ENCODE measurements around the gene CABLES2. TPM values are rescaled to one million over a fixed set of nuclear protein-coding genes. Genes with fewer than 3 reads are reported as not detected.

CABLES2 gene
- total and polyA plus RNA-seq, 9 donors: 2.7 to 7.0 (median 4.7) TPM

GRCh38 chr20:62386383-62387218 is 20.5 kb downstream of the CABLES2 start, which contains the start of gene RPS21:
RPS21 (plus strand) TSS chr20:62387103; CDS start chr20:62387339, 236 bp downstream.
- Histone ChIP-seq H3K27me3 (no peaks in the 10 kb centered on the region), H3K36me3 (no peaks in the 10 kb centered on the region), H3K9me3 (no peaks in the 10 kb centered on the region), H3K4me3 (peak within 1 kb of the TSS; percentile 92), H3K27ac (peak within 1 kb of the TSS; percentile 65 to 75), H3K4me1 (ENCODE audit: insufficient read depth) (peaks cover 12% of the 10 kb centered on the region)
- peak; percentile 91 to 96 (median 92) for DNase-seq
- 0 to 1% (median 1%) methylated on average over 54 to 83 of the region's 83 CpGs for WGBS, 3 donors
- TF ChIP-seq, protein P1, sequence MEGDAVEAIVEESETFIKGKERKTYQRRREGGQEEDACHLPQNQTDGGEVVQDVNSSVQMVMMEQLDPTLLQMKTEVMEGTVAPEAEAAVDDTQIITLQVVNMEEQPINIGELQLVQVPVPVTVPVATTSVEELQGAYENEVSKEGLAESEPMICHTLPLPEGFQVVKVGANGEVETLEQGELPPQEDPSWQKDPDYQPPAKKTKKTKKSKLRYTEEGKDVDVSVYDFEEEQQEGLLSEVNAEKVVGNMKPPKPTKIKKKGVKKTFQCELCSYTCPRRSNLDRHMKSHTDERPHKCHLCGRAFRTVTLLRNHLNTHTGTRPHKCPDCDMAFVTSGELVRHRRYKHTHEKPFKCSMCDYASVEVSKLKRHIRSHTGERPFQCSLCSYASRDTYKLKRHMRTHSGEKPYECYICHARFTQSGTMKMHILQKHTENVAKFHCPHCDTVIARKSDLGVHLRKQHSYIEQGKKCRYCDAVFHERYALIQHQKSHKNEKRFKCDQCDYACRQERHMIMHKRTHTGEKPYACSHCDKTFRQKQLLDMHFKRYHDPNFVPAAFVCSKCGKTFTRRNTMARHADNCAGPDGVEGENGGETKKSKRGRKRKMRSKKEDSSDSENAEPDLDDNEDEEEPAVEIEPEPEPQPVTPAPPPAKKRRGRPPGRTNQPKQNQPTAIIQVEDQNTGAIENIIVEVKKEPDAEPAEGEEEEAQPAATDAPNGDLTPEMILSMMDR (IDR thresholded peaks at IDR 0.05): no peak
- TF ChIP-seq EP300 (IDR thresholded peaks at IDR 0.05): no peak
- peak; percentile 84 for TF ChIP-seq POLR2A (IDR thresholded peaks at IDR 0.05)
- intact Hi-C loops (cut with DNase I): loop anchor here in 3 of 4 donors (5.0 kb wide), 3 partner anchors 149 to 374 kb away; partner anchors contain the start of gene OSBPL2 (in 1 of the 3)

DNA sequence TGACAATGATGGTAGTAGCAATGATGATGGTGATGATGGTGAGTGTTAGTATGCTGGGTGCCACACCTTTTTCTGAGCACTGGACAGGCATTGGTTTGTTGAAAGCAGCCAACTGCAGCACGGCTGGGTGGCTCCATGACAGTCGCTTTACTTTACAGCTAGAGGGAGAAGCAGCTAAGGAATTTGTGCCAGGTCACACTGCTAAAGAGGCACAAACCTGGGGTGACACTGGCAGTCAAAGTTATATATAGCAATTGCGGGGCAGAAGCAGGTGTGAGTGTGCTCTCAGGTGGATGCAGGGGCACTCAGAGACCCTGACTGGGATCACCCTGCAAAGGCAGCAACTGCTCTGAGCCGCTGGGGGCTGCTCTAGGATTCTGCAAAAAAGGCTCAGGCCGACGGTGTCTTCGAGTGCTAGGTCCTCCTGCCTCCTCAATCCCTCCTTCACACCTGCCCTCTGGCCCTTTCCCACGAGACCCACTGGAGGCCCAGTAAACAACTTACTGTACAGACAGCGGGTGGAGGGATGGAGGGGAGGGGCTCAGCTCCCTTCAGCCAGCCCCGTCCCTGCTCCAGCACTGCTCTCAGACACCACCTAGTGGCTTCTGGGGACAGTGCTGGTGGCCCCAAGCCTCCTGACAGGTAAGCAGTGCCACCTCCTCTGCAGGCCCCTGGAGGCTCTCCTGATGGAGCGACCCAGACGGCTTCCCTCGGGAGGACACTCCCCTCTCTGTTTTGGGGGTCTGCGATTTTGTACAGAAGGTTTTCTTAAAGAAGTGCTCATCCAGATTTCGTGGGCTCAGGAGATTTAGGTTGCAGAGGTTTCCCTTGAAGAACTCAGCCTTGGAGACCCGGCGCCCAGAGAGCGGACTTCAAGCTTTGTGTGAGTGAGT is 24.5 kb downstream of the CABLES2 start:
- H3K9me3 ChIP-seq: no peaks in the 10 kb centered on the region
- H3K4me3 ChIP-seq: no peak overlapping the region
- no peaks in the 10 kb centered on the region for H3K27me3 ChIP-seq
- TF ChIP-seq EP300 (IDR thresholded peaks at IDR 0.05): no peak
- TF ChIP-seq, protein P1 (IDR thresholded peaks at IDR 0.05): peak; percentile 74 to 86 (median 81)
- H3K27ac ChIP-seq: no peak overlapping the region
- peak; percentile 58 to 78 (median 76) for DNase-seq
- no peaks in the 10 kb centered on the region for H3K36me3 ChIP-seq
- intact Hi-C loops (cut with DNase I): loop anchor here in 3 of 4 donors (2.0 to 5.0 kb wide), 3 partner anchors 70 to 240 kb away; partner anchors contain the start of genes PSMA7 (in 1 of the 3) and SS18L1 (in 1 of the 3)
- WGBS, 3 donors: 29 to 38% (median 30%) methylated on average over 18 of the region's 18 CpGs
- H3K4me1 ChIP-seq (ENCODE audit: insufficient read depth): peaks cover 7% of the 10 kb centered on the region

DNA sequence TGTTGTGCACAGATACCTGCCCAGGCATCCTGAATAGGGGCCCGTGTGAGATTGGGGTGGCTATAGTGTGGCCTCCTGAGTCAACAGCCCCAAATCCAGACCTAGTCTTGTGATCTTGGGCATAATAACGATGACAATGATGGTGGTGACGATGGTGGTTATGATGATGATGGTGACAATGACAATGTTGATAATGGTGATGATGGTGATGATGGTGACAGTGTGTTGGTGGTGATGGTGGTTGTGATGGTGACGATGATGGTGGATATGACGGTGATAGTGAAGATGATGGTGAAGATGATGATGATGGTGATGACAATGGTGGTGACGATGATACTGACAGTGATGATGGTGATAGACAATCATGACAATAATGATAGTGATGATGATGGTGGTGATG is 25.2 kb downstream of the CABLES2 start:
- Histone ChIP-seq H3K4me3 (no peak overlapping the region), H3K9me3 (no peaks in the 10 kb centered on the region), H3K27me3 (no peaks in the 10 kb centered on the region), H3K4me1 (ENCODE audit: insufficient read depth) (peaks cover 3% of the 10 kb centered on the region), H3K36me3 (no peaks in the 10 kb centered on the region), H3K27ac (no peak overlapping the region)
- WGBS, 3 donors: 86 to 97% (median 91%) methylated on average over 6 of the region's 6 CpGs
- TF ChIP-seq, protein P1 (IDR thresholded peaks at IDR 0.05): no peak
- no peak for TF ChIP-seq EP300 (IDR thresholded peaks at IDR 0.05)
- no peak for TF ChIP-seq POLR2A (IDR thresholded peaks at IDR 0.05)
- intact Hi-C loops (cut with DNase I): loop anchor here in 3 of 4 donors (2.0 to 5.0 kb wide), 3 partner anchors 70 to 240 kb away; partner anchors contain the start of genes PSMA7 (in 1 of the 3) and SS18L1 (in 1 of the 3)
- DNase-seq: no peak
